HPDE6-E6E7 (cell line): Measurements from ENCODE around the gene ASCC2.

ENCODE experiments used
- DNase-seq: peaks from one replicate; pipeline ENCODE4 v3.0.0; 2011; ENCODE audit warnings: missing footprints; ENCODE audit errors: extremely low spot score

Gene ASCC2

GRCh38 chr22:29817724-29818123 is 20.4 kb downstream of the ASCC2 start:
- DNase-seq: no peak

GRCh38 chr22:29816980-29817379 is 21.1 kb downstream of the ASCC2 start:
- no peak for DNase-seq

GRCh38 chr22:29816539-29816938 is 21.5 kb downstream of the ASCC2 start:
- no peak for DNase-seq

GRCh38 chr22:29816128-29816527 is 21.9 kb downstream of the ASCC2 start:
- DNase-seq: no peak

GRCh38 chr22:29815580-29815979 is 22.5 kb downstream of the ASCC2 start:
- DNase-seq: no peak

- DNase-seq: no peak
Observed at GRCh38 chr22:29814003-29814402, 24.1 kb downstream of the ASCC2 start.

- peak; percentile 59 for DNase-seq
Observed at GRCh38 chr22:29813563-29813962, 24.5 kb downstream of the ASCC2 start.

GRCh38 chr22:29813126-29813525 is 24.9 kb downstream of the ASCC2 start:
- DNase-seq: no peak

- DNase-seq: no peak
Observed at GRCh38 chr22:29811377-29811776, 26.7 kb downstream of the ASCC2 start.

GRCh38 chr22:29810216-29810615 is 27.9 kb downstream of the ASCC2 start:
- DNase-seq: no peak

- DNase-seq: no peak
Observed at GRCh38 chr22:29806196-29806595, 31.9 kb downstream of the ASCC2 start.

- DNase-seq: no peak
Observed at GRCh38 chr22:29804985-29805384, 33.1 kb downstream of the ASCC2 start.

GRCh38 chr22:29803190-29803589 is 34.9 kb downstream of the ASCC2 start:
- no peak for DNase-seq

- no peak for DNase-seq
Observed at GRCh38 chr22:29801796-29802195, 36.3 kb downstream of the ASCC2 start.

- no peak for DNase-seq
Observed at GRCh38 chr22:29801153-29801552, 36.9 kb downstream of the ASCC2 start.

GRCh38 chr22:29799217-29799680 is 38.8 kb downstream of the ASCC2 start:
- peak; percentile 97 for DNase-seq

GRCh38 chr22:29798801-29799200 is 39.3 kb downstream of the ASCC2 start:
- DNase-seq: no peak

- DNase-seq: no peak
Observed at GRCh38 chr22:29798318-29798717, 39.8 kb downstream of the ASCC2 start.

- no peak for DNase-seq
Observed at GRCh38 chr22:29797351-29797750, 40.7 kb downstream of the ASCC2 start.

- no peak for DNase-seq
Observed at GRCh38 chr22:29795663-29796062, 42.4 kb downstream of the ASCC2 start.

- no peak for DNase-seq
Observed at GRCh38 chr22:29793396-29793795, 44.7 kb downstream of the ASCC2 start.

- no peak for DNase-seq
Observed at GRCh38 chr22:29790061-29790460, 48.0 kb downstream of the ASCC2 start.

GRCh38 chr22:29788339-29789279 is 49.5 kb downstream of the ASCC2 start:
- no peak for DNase-seq
